Measurements from ENCODE around the gene ZNF19. TPM values are rescaled to one million over a fixed set of nuclear protein-coding genes. Genes with fewer than 3 reads are reported as not detected.

Gene ZNF19
- total RNA-seq, 1 experiment from 2014 or later, result 5.4 TPM

DNA sequence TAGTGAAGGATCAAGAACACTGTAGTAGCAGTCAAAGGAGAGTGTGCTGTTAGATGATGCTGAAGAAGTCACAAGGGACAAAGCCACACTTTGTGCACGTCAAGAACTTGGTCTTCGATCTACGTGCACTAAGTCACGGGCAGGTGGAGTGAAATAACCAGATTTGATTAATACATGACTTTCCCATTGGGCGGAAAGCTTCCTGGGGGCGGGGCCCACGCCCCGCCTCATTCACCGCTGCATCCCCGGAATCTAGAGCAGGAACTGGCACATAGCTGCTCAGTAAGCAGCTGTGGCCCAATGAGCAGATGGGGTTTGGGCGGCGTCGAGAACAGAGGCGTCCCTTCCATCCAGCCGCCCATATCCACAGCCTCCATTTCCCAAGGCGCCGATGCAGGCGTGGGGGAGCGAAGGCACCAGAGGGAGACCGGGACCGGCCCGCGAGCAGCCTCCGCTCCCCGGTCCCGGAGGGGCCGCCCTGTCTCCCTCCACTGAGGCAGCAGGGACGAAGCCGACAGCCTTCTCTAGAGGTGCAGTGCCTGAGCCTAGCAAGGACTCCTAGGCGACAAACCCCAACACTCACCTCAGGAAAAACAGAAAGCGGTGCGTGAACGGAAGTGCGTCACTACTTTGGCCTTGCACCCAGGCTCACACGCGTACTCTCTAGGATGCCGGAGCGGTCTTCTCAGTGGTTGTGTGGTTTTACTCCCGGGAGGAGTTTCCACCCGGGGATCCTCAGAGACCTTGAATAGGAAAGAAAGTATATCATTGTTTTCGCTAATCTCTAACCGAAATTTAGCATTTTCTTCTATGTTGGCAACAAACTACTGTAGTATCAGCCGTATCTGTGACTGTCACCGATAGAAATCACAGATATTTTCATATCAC, 4.9 kb downstream of the ZNF19 start (continued):
- TF ChIP-seq FOSL1 (IDR thresholded peaks at IDR 0.05; ENCODE audit: low read depth), result no peak
- no peak; the same call in 1 of the 2 replicates for TF ChIP-seq ELF1 (IDR thresholded peaks at IDR 0.05; ENCODE audit: borderline replicate concordance, low read depth)
- TF ChIP-seq EZH2phosphoT487 (IDR thresholded peaks at IDR 0.05; ENCODE audit: borderline replicate concordance), result no peak
- TF ChIP-seq JUND (IDR thresholded peaks at IDR 0.05), result no peak
- no peak for TF ChIP-seq EZH2 (IDR thresholded peaks at IDR 0.05)
- TF ChIP-seq ZNF274 (IDR thresholded peaks at IDR 0.05; ENCODE audit: low read depth, low read length), result no peak
- TF ChIP-seq TCF7L2 (IDR thresholded peaks at IDR 0.05; ENCODE audit: borderline replicate concordance, extremely low read depth, insufficient read depth, insufficient read length), result peak; percentile 39
- TF ChIP-seq SIN3A (IDR thresholded peaks at IDR 0.05; ENCODE audit: low read depth), result peak; percentile 85
- TF ChIP-seq ZFX (IDR thresholded peaks at IDR 0.05), result no peak; the same call in 1 of the 2 replicates
- TF ChIP-seq, protein P1, sequence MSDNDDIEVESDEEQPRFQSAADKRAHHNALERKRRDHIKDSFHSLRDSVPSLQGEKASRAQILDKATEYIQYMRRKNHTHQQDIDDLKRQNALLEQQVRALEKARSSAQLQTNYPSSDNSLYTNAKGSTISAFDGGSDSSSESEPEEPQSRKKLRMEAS (IDR thresholded peaks at IDR 0.05), result peak; percentile 48
- TF ChIP-seq, protein P2, sequence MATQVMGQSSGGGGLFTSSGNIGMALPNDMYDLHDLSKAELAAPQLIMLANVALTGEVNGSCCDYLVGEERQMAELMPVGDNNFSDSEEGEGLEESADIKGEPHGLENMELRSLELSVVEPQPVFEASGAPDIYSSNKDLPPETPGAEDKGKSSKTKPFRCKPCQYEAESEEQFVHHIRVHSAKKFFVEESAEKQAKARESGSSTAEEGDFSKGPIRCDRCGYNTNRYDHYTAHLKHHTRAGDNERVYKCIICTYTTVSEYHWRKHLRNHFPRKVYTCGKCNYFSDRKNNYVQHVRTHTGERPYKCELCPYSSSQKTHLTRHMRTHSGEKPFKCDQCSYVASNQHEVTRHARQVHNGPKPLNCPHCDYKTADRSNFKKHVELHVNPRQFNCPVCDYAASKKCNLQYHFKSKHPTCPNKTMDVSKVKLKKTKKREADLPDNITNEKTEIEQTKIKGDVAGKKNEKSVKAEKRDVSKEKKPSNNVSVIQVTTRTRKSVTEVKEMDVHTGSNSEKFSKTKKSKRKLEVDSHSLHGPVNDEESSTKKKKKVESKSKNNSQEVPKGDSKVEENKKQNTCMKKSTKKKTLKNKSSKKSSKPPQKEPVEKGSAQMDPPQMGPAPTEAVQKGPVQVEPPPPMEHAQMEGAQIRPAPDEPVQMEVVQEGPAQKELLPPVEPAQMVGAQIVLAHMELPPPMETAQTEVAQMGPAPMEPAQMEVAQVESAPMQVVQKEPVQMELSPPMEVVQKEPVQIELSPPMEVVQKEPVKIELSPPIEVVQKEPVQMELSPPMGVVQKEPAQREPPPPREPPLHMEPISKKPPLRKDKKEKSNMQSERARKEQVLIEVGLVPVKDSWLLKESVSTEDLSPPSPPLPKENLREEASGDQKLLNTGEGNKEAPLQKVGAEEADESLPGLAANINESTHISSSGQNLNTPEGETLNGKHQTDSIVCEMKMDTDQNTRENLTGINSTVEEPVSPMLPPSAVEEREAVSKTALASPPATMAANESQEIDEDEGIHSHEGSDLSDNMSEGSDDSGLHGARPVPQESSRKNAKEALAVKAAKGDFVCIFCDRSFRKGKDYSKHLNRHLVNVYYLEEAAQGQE (IDR thresholded peaks at IDR 0.05; ENCODE audit: low read depth), result no peak
- TF ChIP-seq YY1 (IDR thresholded peaks at IDR 0.05; ENCODE audit: extremely low read depth, insufficient replicate concordance, low read depth, low read length), result peak; percentile 24
- TF ChIP-seq POLR2A (IDR thresholded peaks at IDR 0.05; ENCODE audit: borderline replicate concordance, extremely low read depth, insufficient read depth, insufficient read length), result peak; percentile 81
